Caco-2 (cell line): ENCODE measurements around the gene SRP9. TPM values are rescaled to one million over a fixed set of nuclear protein-coding genes. Genes with fewer than 3 reads are reported as not detected.

Experiments used
- BruUV-seq: library from RNA; stranded (reverse); fragments of 400-500 nt; replicated peaks from 2 replicates; lab custom pipeline; 2021; lab: Mats Ljungman, UMichigan
- CTCF ChIA-PET: fragments of 300-600 bp; sonication (Branson Sonifier 250); formaldehyde crosslinking; loops from one replicate; lab custom pipeline; 2022; ENCODE audit warnings: antibody characterized with exemption; lab: Charles Lee
- POLR2A ChIA-PET: fragments of 300-600 bp; sonication (Branson Sonifier 250); formaldehyde crosslinking; loops from one replicate; lab custom pipeline; 2022; ENCODE audit warnings: antibody characterized with exemption; lab: Charles Lee
- DNase-seq, 2 experiments: peaks; one replicate each; pipeline versions ENCODE4 v3.0.0 to v3.0.0-alpha.2; 2020 to 2022
- H3K27me3 ChIP-seq: replicated peaks from 2 replicates; pipeline ENCODE4 v1.6.0; 2011; ENCODE audit warnings: low read length; ENCODE audit not compliant: control insufficient read depth, insufficient read depth
- H3K36me3 ChIP-seq: 2 replicates; pipeline ENCODE4 v1.5.1; 2011; ENCODE audit warnings: low read length; ENCODE audit not compliant: control insufficient read depth, insufficient read depth
- H3K4me1 ChIP-seq: fragments of 250-450 bp; sonication (Bioruptor Pico); 2 replicates; pipeline ENCODE4 v1.5.1; 2020; ENCODE audit warnings: mild to moderate bottlenecking
- H3K4me3 ChIP-seq: 2 replicates; pipeline ENCODE4 v1.5.1; 2011; ENCODE audit warnings: low read depth, mild to moderate bottlenecking, control low read depth, low read length
- H3K9me3 ChIP-seq: fragments of 250-450 bp; sonication (Bioruptor Pico); 2 replicates; pipeline ENCODE4 v1.5.1; 2020; ENCODE audit warnings: mild to moderate bottlenecking, moderate library complexity
- H3K27ac Mint-ChIP-seq: one replicate; pipeline ENCODE4 v1.8.0; 2022; ENCODE audit warnings: mixed read lengths; ENCODE audit not compliant: unreplicated experiment
- H3K27me3 Mint-ChIP-seq: one replicate; pipeline ENCODE4 v1.8.0; 2022; ENCODE audit warnings: mixed read lengths; ENCODE audit not compliant: insufficient read depth, unreplicated experiment
- H3K36me3 Mint-ChIP-seq: one replicate; pipeline ENCODE4 v1.8.0; 2022; ENCODE audit warnings: mild to moderate bottlenecking, mixed read lengths; ENCODE audit not compliant: insufficient read depth, unreplicated experiment
- H3K4me1 Mint-ChIP-seq: one replicate; pipeline ENCODE4 v1.8.0; 2022; ENCODE audit warnings: low read depth, mixed read lengths; ENCODE audit not compliant: unreplicated experiment
- H3K4me3 Mint-ChIP-seq: one replicate; pipeline ENCODE4 v1.8.0; 2022; ENCODE audit warnings: mild to moderate bottlenecking, moderate library complexity, mixed read lengths; ENCODE audit not compliant: unreplicated experiment
- H3K9me3 Mint-ChIP-seq: one replicate; pipeline ENCODE4 v1.8.0; 2022; ENCODE audit warnings: mixed read lengths; ENCODE audit not compliant: unreplicated experiment
- intact Hi-C: fragments of 100-400 bp; cut with micrococcal nuclease; formaldehyde crosslinking; loops from one replicate; pipeline ENCODE4 v1.10.0; 2022; ENCODE audit not compliant: unreplicated experiment
- total RNA-seq: library from RNA; stranded (reverse); gene quantifications from 2 replicates; pipeline ENCODE4 v1.2.3, GENCODE V29; 2022
- TF ChIP-seq, protein P1 (sequence below), 2 experiments: fragments of 200-600 bp in 1 of 2; IDR thresholded peaks; 1 replicate in 1 of 2; 2 replicates in 1 of 2; pipeline versions ENCODE4 v1.5.1 to v1.8.0; 2011 to 2022; ENCODE audit warnings: antibody characterized with exemption in 1 of 2, control low read depth in 1 of 2, inconsistent platforms in 1 of 2, low read depth in 1 of 2, low read length in 1 of 2, mild to moderate bottlenecking in 1 of 2, moderate library complexity in 1 of 2; ENCODE audit not compliant: insufficient read depth in 1 of 2, severe bottlenecking in 1 of 2, unreplicated experiment in 1 of 2

Gene SRP9
- total RNA-seq, 1 experiment from 2014 or later = 261 TPM

DNA sequence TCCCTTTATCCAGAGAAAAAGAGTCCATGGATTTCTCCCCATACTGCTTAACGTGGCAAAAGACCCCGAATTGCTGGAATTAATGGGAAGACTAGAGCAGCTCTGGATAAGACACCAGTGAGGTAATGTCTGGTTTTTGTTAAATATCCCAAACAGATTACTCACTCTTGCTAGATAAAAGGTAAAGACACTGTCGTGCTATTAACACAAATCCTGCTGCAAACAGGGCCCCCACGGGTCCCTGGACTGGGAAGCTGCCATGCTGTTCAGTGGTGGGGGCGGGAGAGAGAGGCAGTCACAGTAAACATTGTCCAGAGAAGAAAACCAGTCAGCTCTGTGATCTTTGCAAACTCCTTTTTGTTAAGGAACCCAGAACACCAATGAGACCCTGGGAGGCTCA is 15.2 kb upstream of the SRP9 start:
- no peaks in the 10 kb centered on the region for H3K9me3 Mint-ChIP-seq
- TF ChIP-seq, protein P1, sequence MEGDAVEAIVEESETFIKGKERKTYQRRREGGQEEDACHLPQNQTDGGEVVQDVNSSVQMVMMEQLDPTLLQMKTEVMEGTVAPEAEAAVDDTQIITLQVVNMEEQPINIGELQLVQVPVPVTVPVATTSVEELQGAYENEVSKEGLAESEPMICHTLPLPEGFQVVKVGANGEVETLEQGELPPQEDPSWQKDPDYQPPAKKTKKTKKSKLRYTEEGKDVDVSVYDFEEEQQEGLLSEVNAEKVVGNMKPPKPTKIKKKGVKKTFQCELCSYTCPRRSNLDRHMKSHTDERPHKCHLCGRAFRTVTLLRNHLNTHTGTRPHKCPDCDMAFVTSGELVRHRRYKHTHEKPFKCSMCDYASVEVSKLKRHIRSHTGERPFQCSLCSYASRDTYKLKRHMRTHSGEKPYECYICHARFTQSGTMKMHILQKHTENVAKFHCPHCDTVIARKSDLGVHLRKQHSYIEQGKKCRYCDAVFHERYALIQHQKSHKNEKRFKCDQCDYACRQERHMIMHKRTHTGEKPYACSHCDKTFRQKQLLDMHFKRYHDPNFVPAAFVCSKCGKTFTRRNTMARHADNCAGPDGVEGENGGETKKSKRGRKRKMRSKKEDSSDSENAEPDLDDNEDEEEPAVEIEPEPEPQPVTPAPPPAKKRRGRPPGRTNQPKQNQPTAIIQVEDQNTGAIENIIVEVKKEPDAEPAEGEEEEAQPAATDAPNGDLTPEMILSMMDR (IDR thresholded peaks at IDR 0.05; ENCODE audit: insufficient read depth in 1 of 2, low read depth in 1 of 2, low read length in 1 of 2, severe bottlenecking in 1 of 2, unreplicated experiment in 1 of 2) = no peak
- ChIA-PET POLR2A (interaction anchor here (0.6 kb wide), 1 partner anchor 15 kb away, joined by 4 read pairs; no protein-coding TSS in a partner anchor), CTCF (interaction anchor here (0.6 kb wide), 1 partner anchor 188 kb away, joined by 3 read pairs; no protein-coding TSS in a partner anchor)
- peak overlapping the region; percentile 67 for H3K27ac Mint-ChIP-seq
- intact Hi-C loops = loop anchor here (5.0 kb wide), 1 partner anchor 60 kb away; no protein-coding TSS in a partner anchor
- no peak overlapping the region for H3K4me3 ChIP-seq
- peak in 1 of 2 experiments; percentile 59 for DNase-seq
- H3K9me3 ChIP-seq = no peaks in the 10 kb centered on the region
- H3K36me3 ChIP-seq = no peaks in the 10 kb centered on the region
- peaks cover 5% of the 10 kb centered on the region for H3K36me3 Mint-ChIP-seq
- H3K4me1 ChIP-seq = peaks cover 43% of the 10 kb centered on the region
- BruUV-seq = no TSS peak
- H3K27me3 ChIP-seq = no peaks in the 10 kb centered on the region
- H3K27me3 Mint-ChIP-seq = no peaks in the 10 kb centered on the region
- H3K4me1 Mint-ChIP-seq = peaks cover 36% of the 10 kb centered on the region
- H3K4me3 Mint-ChIP-seq = peak overlapping the region; percentile 50

DNA sequence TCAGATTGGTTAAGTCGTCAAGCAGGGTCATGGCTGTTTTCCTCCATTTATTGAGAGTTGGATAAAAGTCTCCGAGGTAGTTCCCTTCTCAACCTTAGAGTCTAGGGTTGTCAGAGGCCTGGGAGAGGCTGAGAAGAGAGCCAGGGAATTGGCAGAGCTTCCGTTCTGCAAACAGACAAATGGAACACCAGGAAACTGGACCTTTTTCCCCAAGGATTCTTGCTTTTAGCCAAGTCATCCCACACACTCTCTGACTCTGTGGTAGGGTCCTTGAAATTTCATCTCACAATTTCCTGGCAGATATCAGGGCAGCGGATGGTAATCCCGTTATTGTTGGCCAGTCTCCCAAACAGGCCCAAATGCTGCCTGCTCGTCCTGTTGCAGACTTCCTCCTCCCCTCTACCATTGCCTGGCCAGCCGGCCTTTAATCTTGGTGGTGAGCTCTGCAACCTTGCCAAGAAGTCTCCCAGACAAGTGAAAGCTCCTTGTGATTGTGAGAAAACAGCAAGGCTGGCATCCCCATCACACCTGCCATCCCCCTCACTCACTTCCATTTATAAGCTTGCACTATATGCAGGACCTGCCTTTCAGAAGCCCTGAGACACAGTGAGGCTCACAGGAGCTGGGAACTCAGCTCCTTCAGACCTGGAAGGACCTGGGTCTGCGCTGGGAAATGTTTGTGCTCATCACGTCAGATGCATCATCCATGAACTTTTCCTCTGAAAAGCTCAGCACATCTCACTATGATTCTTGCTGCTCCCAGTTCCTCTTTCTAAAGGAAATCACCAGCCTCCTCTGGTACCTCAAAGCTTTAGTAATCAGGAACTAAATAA is 13.7 kb upstream of the SRP9 start:
- H3K36me3 Mint-ChIP-seq = peaks cover 5% of the 10 kb centered on the region
- no peak overlapping the region for H3K27ac Mint-ChIP-seq
- ChIA-PET POLR2A (interaction anchor here (0.6 to 0.7 kb wide), 2 partner anchors 18 to 307 kb away, joined by 3 to 11 read pairs; no protein-coding TSS in a partner anchor), CTCF (interaction anchor here (0.7 kb wide), 1 partner anchor 14 kb away, joined by 4 read pairs; the partner anchor contains the start of gene SRP9)
- no peaks in the 10 kb centered on the region for H3K9me3 Mint-ChIP-seq
- H3K4me3 Mint-ChIP-seq = no peak overlapping the region
- H3K4me1 Mint-ChIP-seq = peaks cover 42% of the 10 kb centered on the region
- Histone ChIP-seq H3K27me3 (no peaks in the 10 kb centered on the region), H3K4me3 (no peak overlapping the region), H3K4me1 (peaks cover 52% of the 10 kb centered on the region), H3K9me3 (no peaks in the 10 kb centered on the region), H3K36me3 (no peaks in the 10 kb centered on the region)
- no peaks in the 10 kb centered on the region for H3K27me3 Mint-ChIP-seq
- no peak for DNase-seq
- no TSS peak for BruUV-seq
- TF ChIP-seq, protein P1 (IDR thresholded peaks at IDR 0.05; ENCODE audit: insufficient read depth in 1 of 2, low read depth in 1 of 2, low read length in 1 of 2, severe bottlenecking in 1 of 2, unreplicated experiment in 1 of 2) = no peak
- intact Hi-C loops = loop anchor here (5.0 kb wide), 1 partner anchor 62 kb away; no protein-coding TSS in a partner anchor

DNA sequence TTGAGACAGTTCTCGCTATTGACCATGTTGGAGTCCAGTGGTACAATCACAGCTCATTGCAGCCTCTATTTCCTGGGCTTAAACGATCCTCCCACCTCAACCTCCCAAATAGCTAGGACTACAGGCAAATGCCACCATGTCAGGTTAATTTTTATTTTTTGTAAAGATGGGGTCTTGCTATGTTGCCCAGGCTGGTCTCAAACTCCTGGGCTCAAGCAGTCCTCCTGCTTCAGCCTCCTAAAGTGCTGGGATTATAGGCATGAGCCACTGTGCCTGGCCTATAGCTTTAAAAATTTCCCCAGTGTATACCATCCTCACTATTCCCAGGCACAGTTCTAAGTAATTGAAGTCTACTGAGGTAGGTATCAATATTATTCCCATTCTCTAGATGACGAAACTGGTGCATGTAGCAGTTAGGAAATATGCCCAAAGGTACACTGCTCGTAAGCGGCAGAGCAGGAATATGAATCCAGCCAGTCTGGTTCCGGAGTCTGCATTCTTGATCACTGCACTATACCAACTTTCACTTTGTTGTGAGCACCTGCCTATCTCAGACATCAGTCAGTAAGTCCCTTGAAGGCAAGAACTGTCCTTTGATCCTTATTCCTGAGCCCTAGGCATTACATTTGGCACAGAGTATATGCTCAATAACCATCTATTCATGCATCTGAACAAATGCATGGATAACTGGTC is 11.5 kb upstream of the SRP9 start:
- intact Hi-C loops = no loop called here
- no peak overlapping the region for H3K4me3 Mint-ChIP-seq

More for the DNA sequence above, 11.5 kb upstream of the SRP9 start:
- H3K9me3 Mint-ChIP-seq = no peaks in the 10 kb centered on the region
- H3K4me3 ChIP-seq = no peak overlapping the region
- H3K27ac Mint-ChIP-seq = no peak overlapping the region
- H3K27me3 ChIP-seq = no peaks in the 10 kb centered on the region
- H3K4me1 Mint-ChIP-seq = peaks cover 49% of the 10 kb centered on the region
- ChIA-PET POLR2A (no interaction called here), CTCF (no interaction called here)
- peaks cover 71% of the 10 kb centered on the region for H3K4me1 ChIP-seq
- peaks cover 5% of the 10 kb centered on the region for H3K36me3 Mint-ChIP-seq
- no peaks in the 10 kb centered on the region for H3K36me3 ChIP-seq
- BruUV-seq = no TSS peak
- H3K9me3 ChIP-seq = no peaks in the 10 kb centered on the region
- TF ChIP-seq, protein P1 (IDR thresholded peaks at IDR 0.05; ENCODE audit: insufficient read depth in 1 of 2, low read depth in 1 of 2, low read length in 1 of 2, severe bottlenecking in 1 of 2, unreplicated experiment in 1 of 2) = no peak
- no peaks in the 10 kb centered on the region for H3K27me3 Mint-ChIP-seq
- peak; percentile 46 to 57 for DNase-seq
